MV-4-11 (cell line): ENCODE data around the gene SHOX.
"Not testable (repeated sequence)": the region's sequence is repeated elsewhere in the genome, so short reads cannot be mapped to it uniquely, and the experiment has no call there.

Experiments used
- DNase-seq: peaks from one replicate; lab custom pipeline; 2025; lab: John Stamatoyannopoulos, UW

The SHOX gene

GRCh38 chrX:621705-622503 lies 8.7 kb upstream of the SHOX start:
- no peak for DNase-seq

DNA sequence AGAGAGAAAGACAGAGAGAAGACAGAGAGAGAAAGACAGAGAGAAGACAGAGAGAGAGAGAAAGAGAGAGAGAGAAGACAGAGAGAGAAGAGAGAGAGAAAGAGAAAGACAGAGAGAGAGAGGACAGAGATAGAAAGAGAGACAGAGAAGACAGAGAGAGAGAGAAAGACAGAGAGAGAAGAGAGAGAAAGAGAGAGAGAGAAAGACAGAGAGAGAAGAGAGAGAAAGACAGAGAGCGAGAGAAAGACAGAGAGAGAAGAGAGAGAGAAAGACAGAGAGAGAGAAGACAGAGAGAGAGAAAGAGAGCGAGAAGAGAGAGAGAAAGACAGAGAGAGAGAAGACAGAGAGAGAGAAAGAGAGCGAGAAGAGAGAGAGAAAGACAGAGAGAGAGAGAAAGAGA lies 7.8 kb upstream of the SHOX start:
- not testable (repeated sequence) for DNase-seq

GRCh38 chrX:623268-623598 lies 7.4 kb upstream of the SHOX start:
- DNase-seq: no peak

GRCh38 chrX:623599-624315 lies 6.8 kb upstream of the SHOX start:
- DNase-seq: no peak

DNA sequence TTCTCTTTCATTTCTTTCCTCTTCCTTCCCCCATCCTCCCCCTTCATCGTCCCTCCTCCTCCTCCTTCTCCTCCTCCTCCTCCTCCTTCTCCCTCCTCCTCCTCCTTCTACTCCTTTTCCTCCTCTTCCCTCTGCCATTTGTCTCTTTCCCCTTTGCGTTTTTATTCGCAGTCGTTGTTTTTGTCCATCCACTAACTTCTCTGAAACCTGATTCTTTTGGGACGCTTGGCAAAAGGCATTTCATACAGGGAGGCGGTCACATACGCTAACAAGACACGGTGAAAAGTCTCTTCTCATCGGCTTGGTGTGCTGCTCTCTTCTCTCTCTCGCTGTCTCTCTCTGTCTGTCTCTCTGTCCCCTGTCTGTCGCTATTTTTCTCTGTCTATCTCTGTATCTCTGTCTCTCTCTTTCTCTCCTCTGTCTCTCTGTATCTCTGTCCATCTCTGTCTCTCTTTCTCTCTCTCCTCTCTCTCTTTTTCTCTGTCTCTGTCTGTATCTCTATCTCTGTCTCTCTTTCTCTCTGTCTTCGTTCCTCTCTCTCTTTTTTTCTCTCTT lies 5.4 kb upstream of the SHOX start:
- no peak for DNase-seq

GRCh38 chrX:626047-626446 lies 4.5 kb upstream of the SHOX start:
- not testable (repeated sequence) for DNase-seq

- no peak for DNase-seq
Observed at GRCh38 chrX:626745-627509, 3.7 kb upstream of the SHOX start.

DNA sequence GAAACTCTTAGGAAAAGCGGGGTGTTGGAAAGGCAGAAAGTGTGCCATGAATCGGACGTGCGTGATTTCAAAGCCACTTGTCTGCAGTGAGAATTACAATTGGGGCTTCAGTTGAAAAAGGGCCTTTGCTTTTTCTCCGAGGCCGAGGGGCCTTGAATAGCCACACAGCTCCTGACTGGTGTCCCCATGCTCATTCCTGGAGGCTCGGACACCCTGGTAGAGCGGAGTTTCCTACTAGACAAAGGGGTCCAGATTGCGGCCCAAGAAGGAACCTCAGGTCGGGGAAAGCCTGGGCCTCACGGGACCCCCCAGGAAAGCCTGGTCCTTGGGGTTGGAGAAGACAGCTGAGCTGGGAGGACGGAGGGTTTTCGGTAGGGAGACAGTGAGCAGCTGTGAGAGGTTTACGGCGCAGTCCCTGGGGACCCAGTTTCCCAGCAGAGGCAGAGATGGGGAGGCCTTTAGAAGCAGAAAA lies 3.0 kb upstream of the SHOX start:
- DNase-seq: no peak

- DNase-seq: no peak
Observed at GRCh38 chrX:627995-628394, 2.6 kb upstream of the SHOX start.

- no peak for DNase-seq
Observed at GRCh38 chrX:629230-630006, 1.2 kb upstream of the SHOX start.

DNA sequence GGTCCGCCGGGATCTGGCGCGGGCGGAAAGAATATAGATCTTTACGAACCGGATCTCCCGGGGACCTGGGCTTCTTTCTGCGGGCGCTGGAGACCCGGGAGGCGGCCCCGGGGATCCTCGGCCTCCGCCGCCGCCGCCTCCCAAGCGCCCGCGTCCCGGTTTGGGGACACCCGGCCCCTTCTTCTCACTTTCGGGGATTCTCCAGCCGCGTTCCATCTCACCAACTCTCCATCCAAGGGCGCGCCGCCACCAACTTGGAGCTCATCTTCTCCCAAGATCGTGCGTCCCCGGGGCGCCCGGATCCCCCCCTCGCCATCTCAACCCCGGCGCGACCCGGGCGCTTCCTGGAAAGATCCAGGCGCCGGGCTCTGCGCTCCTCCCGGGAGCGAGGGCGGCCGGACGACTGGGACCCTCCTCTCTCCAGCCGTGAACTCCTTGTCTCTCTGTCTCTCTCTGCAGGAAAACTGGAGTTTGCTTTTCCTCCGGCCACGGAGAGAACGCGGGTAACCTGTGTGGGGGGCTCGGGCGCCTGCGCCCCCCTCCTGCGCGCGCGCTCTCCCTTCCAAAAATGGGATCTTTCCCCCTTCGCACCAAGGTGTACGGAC lies 482 bp upstream of the SHOX start:
- no peak for DNase-seq

DNA sequence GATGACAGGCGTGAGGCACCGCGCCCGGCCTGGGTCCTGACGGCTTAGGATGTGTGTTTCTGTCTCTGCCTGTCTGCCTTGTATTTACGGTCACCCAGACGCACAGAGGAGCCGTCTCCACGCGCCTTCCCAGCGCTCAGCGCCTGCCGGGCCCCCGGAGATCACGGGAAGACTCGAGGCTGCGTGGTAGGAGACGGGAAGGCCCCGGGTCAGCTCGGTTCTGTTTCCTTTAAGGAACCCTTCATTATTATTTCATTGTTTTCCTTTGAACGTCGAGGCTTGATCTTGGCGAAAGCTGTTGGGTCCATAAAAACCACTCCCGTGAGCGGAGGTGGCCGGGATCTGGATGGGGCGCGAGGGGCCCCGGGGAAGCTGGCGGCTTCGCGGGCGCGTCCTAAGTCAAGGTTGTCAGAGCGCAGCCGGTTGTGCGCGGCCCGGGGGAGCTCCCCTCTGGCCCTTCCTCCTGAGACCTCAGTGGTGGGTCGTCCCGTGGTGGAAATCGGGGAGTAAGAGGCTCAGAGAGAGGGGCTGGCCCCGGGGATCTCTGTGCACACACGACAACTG lies 1.3 kb downstream of the SHOX start:
- DNase-seq: no peak

- no peak for DNase-seq
Observed at GRCh38 chrX:632366-633042, 1.9 kb downstream of the SHOX start.

GRCh38 chrX:633043-633984 lies 2.7 kb downstream of the SHOX start:
- no peak for DNase-seq

DNA sequence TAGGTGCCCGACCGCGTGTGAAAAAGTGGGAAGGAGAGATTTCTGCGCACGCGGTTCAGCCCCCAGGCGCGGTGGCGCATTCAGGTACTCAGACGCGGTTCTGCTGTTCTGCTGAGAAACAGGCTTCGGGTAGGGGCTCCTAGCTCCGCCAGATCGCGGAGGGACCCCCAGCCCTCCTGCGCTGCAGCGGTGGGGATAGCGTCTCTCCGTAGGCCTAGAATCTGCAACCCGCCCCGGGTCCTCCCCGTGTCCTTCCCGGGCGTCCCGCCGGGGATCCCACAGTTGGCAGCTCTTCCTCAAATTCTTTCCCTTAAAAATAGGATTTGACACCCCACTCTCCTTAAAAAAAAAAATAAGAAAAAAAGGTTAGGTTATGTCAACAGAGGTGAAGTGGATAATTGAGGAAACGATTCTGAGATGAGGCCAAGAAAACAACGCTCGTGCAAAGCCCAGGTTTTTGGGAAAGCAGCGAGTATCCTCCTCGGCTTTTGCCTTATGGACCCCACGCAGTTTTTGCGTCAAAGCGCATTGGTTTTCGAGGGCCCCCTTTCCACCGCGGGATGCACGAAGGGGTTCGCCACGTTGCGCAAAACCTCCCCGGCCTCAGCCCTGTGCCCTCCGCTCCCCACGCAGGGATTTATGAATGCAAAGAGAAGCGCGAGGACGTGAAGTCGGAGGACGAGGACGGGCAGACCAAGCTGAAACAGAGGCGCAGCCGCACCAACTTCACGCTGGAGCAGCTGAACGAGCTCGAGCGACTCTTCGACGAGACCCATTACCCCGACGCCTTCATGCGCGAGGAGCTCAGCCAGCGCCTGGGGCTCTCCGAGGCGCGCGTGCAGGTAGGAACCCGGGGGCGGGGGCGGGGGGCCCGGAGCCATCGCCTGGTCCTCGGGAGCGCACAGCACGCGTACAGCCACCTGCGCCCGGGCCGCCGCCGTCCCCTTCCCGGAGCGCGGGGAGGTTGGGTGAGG lies 3.7 kb downstream of the SHOX start:
- DNase-seq: no peak

DNA sequence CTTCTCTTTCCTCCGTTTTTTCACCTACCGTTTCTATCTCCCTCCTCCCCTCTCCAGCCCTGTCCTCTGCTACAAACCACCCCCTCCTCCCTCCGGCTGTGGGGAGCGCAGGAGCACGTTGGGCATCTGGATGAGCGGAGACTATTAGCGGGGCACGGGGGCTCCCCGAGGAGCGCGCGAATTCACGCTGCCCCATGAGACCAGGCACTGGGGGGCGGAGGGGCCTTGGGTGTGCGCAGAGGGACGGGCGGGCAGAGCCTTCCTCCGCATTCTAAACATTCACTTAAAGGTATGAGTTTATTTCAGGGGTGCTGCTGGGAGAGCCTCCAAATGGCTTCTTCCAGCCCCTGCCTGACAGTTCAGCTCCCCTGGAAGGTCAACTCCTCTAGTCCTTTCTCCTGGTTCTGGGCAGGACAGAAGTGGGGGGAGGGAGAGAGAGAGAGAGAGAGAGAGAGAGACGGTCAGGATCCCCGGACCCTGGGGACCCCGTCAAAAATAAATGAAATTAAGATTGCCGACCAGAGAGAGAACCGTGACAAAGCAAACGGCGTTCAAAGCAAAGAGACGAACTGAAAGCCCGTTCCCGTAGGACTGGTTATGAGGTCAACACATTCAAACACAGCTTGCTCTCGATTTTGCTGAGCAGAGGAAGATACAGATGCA lies 5.0 kb downstream of the SHOX start:
- DNase-seq: no peak

DNA sequence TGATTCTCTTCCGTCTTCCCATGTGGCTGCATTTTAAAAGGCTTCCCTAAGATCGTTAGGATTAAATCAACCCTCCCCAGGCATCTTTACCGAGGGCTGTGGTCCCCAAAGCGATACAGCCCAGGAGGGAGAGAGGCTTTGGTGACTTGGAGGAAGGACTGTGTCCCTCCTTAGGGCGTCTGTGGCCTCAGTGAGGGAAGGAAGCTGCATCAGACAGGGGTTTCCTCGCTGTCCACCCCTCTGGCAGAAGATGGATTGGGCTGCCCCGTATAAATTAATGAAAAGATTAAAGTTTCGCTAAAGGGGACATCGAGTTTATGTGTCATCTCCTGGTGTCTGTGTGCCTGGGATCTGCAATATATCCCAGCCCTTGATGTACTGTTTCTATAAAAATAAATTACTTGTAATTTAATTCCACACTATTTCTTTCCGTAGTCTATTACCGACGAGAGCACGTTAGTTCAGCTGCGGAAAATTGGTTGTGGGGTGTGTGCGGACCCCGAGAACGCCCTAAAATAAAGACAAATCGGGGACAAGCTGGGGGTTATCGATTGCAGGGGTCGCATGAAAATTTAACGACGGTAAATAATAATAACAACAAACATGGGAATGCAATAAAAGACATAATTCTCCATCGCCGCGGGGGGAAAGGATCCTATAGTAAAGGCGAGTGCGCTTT lies 6.5 kb downstream of the SHOX start:
- no peak for DNase-seq
